Spleen (tissue), 7 donors: ENCODE results near the gene COL16A1.

ENCODE experiments used
- POLR2A ChIP-seq, 3 donors: fragments of 450-650 bp; IDR thresholded peaks; one replicate each; pipeline ENCODE4 v1.5.1; 2017; ENCODE audit warnings: antibody characterized with exemption in 3 of 3, mild to moderate bottlenecking in 1 of 3
- TF ChIP-seq, protein P1 (sequence below), 11 experiments: fragments of 200-600 bp in 7 of 11; fragments of 450-650 bp in 4 of 11; sonication (generic) in 4 of 11; IDR thresholded peaks in 8 of 11; conservative IDR thresholded peaks in 3 of 11; 1 replicate in 7 of 11; 2 replicates in 4 of 11; pipeline versions ENCODE4 v1.4.0 to v1.8.0; 2016 to 2021; ENCODE audit warnings: antibody characterized with exemption in 11 of 11, inconsistent platforms in 4 of 11, mild to moderate bottlenecking in 1 of 11
- donor health status: DM: no; HTN: no; CAD: no; lungs with moderate emphysema.
- donor health status: DM: no; HTN: no; CAD: no.
- donor health status: DM: no; HTN: no; CAD: no.

DNA sequence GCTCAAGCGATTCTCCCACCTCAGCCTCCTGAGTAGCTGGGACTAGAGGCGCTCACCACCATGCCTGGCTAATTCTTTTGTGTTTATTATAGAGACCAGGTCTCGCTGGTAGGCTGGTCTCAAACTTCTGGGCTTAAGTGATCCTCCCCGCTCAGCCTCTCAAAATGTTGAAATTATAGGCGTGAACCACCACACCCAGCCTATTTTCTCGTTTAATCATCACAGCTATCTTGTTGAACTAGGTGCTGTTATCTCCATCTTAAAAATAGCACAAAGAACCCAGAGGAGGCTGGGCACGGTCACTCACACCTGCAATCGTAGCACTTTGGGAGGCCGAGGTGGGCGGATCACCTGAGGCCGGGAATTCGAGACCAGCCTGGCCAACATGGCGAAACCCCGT lies 28.1 kb downstream of the COL16A1 start:
- TF ChIP-seq, protein P1, sequence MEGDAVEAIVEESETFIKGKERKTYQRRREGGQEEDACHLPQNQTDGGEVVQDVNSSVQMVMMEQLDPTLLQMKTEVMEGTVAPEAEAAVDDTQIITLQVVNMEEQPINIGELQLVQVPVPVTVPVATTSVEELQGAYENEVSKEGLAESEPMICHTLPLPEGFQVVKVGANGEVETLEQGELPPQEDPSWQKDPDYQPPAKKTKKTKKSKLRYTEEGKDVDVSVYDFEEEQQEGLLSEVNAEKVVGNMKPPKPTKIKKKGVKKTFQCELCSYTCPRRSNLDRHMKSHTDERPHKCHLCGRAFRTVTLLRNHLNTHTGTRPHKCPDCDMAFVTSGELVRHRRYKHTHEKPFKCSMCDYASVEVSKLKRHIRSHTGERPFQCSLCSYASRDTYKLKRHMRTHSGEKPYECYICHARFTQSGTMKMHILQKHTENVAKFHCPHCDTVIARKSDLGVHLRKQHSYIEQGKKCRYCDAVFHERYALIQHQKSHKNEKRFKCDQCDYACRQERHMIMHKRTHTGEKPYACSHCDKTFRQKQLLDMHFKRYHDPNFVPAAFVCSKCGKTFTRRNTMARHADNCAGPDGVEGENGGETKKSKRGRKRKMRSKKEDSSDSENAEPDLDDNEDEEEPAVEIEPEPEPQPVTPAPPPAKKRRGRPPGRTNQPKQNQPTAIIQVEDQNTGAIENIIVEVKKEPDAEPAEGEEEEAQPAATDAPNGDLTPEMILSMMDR (IDR thresholded peaks at IDR 0.05 in 8 of 11, conservative IDR thresholded peaks at IDR 0.05 in 3 of 11): no peak
- no peak for TF ChIP-seq POLR2A (IDR thresholded peaks at IDR 0.05)
